Mesendoderm (in vitro differentiated cells): ENCODE results near the gene GORASP1.

Experiments
- DNase-seq: peaks from one replicate; pipeline ENCODE4 v3.0.0; 2013
- H2AK5ac ChIP-seq: 2 replicates; pipeline ENCODE4 v1.6.1; 2013; ENCODE audit warnings: low read length, inconsistent platforms
- H2BK120ac ChIP-seq: 2 replicates; pipeline ENCODE4 v1.6.1; 2013; ENCODE audit warnings: low read depth, mild to moderate bottlenecking, low read length, moderate library complexity, mixed read lengths
- H2BK15ac ChIP-seq: replicated peaks from 2 replicates; pipeline ENCODE4 v1.6.1; 2013; ENCODE audit warnings: low read depth, mild to moderate bottlenecking, moderate library complexity
- H2BK5ac ChIP-seq: 2 replicates; pipeline ENCODE4 v1.6.1; 2013; ENCODE audit warnings: low read length, inconsistent platforms
- H3K18ac ChIP-seq: 2 replicates; pipeline ENCODE4 v1.6.1; 2013; ENCODE audit warnings: mild to moderate bottlenecking, low read length, mixed read lengths
- H3K23ac ChIP-seq: one replicate; pipeline ENCODE4 v1.6.1; 2013; ENCODE audit warnings: low read length
- H3K27ac ChIP-seq: 2 replicates; pipeline ENCODE4 v1.5.1; 2013; ENCODE audit warnings: low read depth, mild to moderate bottlenecking, inconsistent platforms, low read length, moderate library complexity
- H3K27me3 ChIP-seq: 2 replicates; pipeline ENCODE4 v1.6.1; 2013; ENCODE audit warnings: low read length, control low read depth, mild to moderate bottlenecking, inconsistent platforms; ENCODE audit not compliant: insufficient read depth, poor library complexity
- H3K36me3 ChIP-seq: 2 replicates; pipeline ENCODE4 v1.6.1; 2013; ENCODE audit warnings: low read length, inconsistent platforms; ENCODE audit not compliant: control insufficient read depth, insufficient read depth
- H3K4ac ChIP-seq: one replicate; pipeline ENCODE4 v1.6.1; 2013; ENCODE audit warnings: low read depth, mild to moderate bottlenecking, low read length, moderate library complexity
- H3K4me1 ChIP-seq: 2 replicates; pipeline ENCODE4 v1.6.1; 2013; ENCODE audit warnings: low read depth, low read length, inconsistent platforms; ENCODE audit not compliant: control insufficient read depth
- H3K4me2 ChIP-seq: 2 replicates; pipeline ENCODE4 v1.6.1; 2013; ENCODE audit warnings: low read length
- H3K4me3 ChIP-seq: 2 replicates; pipeline ENCODE4 v1.5.1; 2013; ENCODE audit warnings: mild to moderate bottlenecking, low read length
- H3K56ac ChIP-seq: one replicate; pipeline ENCODE4 v1.6.1; 2013; ENCODE audit warnings: low read length
- H3K79me1 ChIP-seq: 2 replicates; pipeline ENCODE4 v1.6.1; 2013; ENCODE audit warnings: low read length, inconsistent platforms
- H3K79me2 ChIP-seq: 2 replicates; pipeline ENCODE4 v1.6.1; 2013; ENCODE audit warnings: mild to moderate bottlenecking, low read length; ENCODE audit not compliant: control insufficient read depth, insufficient read depth
- H3K9ac ChIP-seq: 2 replicates; pipeline ENCODE4 v1.6.1; 2013; ENCODE audit warnings: low read length, inconsistent platforms
- H4K5ac ChIP-seq: one replicate; pipeline ENCODE4 v1.6.1; 2013; ENCODE audit warnings: low read length
- H4K8ac ChIP-seq: one replicate; pipeline ENCODE4 v1.6.1; 2013; ENCODE audit warnings: low read depth, mild to moderate bottlenecking, control low read depth, low read length, moderate library complexity
- WGBS: extraction: QIAGEN DNeasy Blood & Tissue Kit; methylation state at CpG from one replicate; pipeline ENCODE4 v1.1.7; 2013; ENCODE audit warnings: low lambda C conversion rate, missing lambda C conversion rate; ENCODE audit not compliant: insufficient coverage; ENCODE audit errors: extremely low coverage; 5-methylcytosine and 5-hydroxymethylcytosine counted together

The GORASP1 gene

GRCh38 chr3:39104961-39105686 lies 2.3 kb downstream of the GORASP1 start:
- H3K56ac ChIP-seq = no peak overlapping the region
- no peak overlapping the region for H2BK120ac ChIP-seq
- peaks cover 2% of the 10 kb centered on the region for H3K79me2 ChIP-seq
- no peak overlapping the region for H3K27ac ChIP-seq
- no peak overlapping the region for H2BK15ac ChIP-seq
- no peak overlapping the region for H3K4ac ChIP-seq
- H2AK5ac ChIP-seq = no peak overlapping the region
- H4K8ac ChIP-seq = no peak overlapping the region
- no peaks in the 10 kb centered on the region for H3K36me3 ChIP-seq
- no peak overlapping the region for H4K5ac ChIP-seq
- no peaks in the 10 kb centered on the region for H3K27me3 ChIP-seq
- no peak overlapping the region for H2BK5ac ChIP-seq
- no peak for DNase-seq
- H3K23ac ChIP-seq = no peak overlapping the region
- no peak overlapping the region for H3K4me2 ChIP-seq
- peaks cover 9% of the 10 kb centered on the region for H3K79me1 ChIP-seq
- no peak overlapping the region for H3K9ac ChIP-seq
- no peaks in the 10 kb centered on the region for H3K4me1 ChIP-seq
- WGBS = no CpG with 5 or more reads among the region's 7 CpGs
- H3K18ac ChIP-seq = no peak overlapping the region
- no peak overlapping the region for H3K4me3 ChIP-seq

- no peaks in the 10 kb centered on the region for H3K27me3 ChIP-seq
- H3K23ac ChIP-seq = no peak overlapping the region
- peaks cover 2% of the 10 kb centered on the region for H3K79me2 ChIP-seq
- no peak overlapping the region for H3K4me2 ChIP-seq
- peaks cover 2% of the 10 kb centered on the region for H3K36me3 ChIP-seq
- no peak overlapping the region for H2AK5ac ChIP-seq
- no peak overlapping the region for H2BK5ac ChIP-seq
- H2BK15ac ChIP-seq = no peak overlapping the region
- H3K4me3 ChIP-seq = no peak overlapping the region
- no peak overlapping the region for H2BK120ac ChIP-seq
- H3K27ac ChIP-seq = no peak overlapping the region
- H3K9ac ChIP-seq = no peak overlapping the region
- H3K79me1 ChIP-seq = peaks cover 9% of the 10 kb centered on the region
- no peak overlapping the region for H3K4ac ChIP-seq
- no CpG with 5 or more reads among the region's 6 CpGs for WGBS
- no peaks in the 10 kb centered on the region for H3K4me1 ChIP-seq
- no peak overlapping the region for H4K5ac ChIP-seq
- H4K8ac ChIP-seq = no peak overlapping the region
- no peak for DNase-seq
- H3K18ac ChIP-seq = no peak overlapping the region
- H3K56ac ChIP-seq = no peak overlapping the region
Observed at GRCh38 chr3:39103791-39104552, 3.5 kb downstream of the GORASP1 start.

- peak overlapping the region; percentile 3 for H3K56ac ChIP-seq
- no peak overlapping the region for H3K4me2 ChIP-seq
- no peak overlapping the region for H3K23ac ChIP-seq
- no CpG with 5 or more reads among the region's 4 CpGs for WGBS
- H3K79me1 ChIP-seq = peaks cover 9% of the 10 kb centered on the region
- H3K9ac ChIP-seq = no peak overlapping the region
- H2BK120ac ChIP-seq = no peak overlapping the region
- H3K4me1 ChIP-seq = no peaks in the 10 kb centered on the region
- H3K4me3 ChIP-seq = no peak overlapping the region
- H3K36me3 ChIP-seq = peaks cover 3% of the 10 kb centered on the region
- H3K27ac ChIP-seq = no peak overlapping the region
- DNase-seq = peak; percentile 46
- no peak overlapping the region for H2BK15ac ChIP-seq
- peaks cover 2% of the 10 kb centered on the region for H3K79me2 ChIP-seq
- no peak overlapping the region for H4K5ac ChIP-seq
- no peak overlapping the region for H2AK5ac ChIP-seq
- H3K18ac ChIP-seq = no peak overlapping the region
- no peak overlapping the region for H4K8ac ChIP-seq
- no peaks in the 10 kb centered on the region for H3K27me3 ChIP-seq
- H3K4ac ChIP-seq = no peak overlapping the region
- no peak overlapping the region for H2BK5ac ChIP-seq
Observed at GRCh38 chr3:39103324-39103693, 4.1 kb downstream of the GORASP1 start.

- no peak overlapping the region for H3K4ac ChIP-seq
- no peak overlapping the region for H4K5ac ChIP-seq
- no peak overlapping the region for H4K8ac ChIP-seq
- peaks cover 9% of the 10 kb centered on the region for H3K79me1 ChIP-seq
- no peak overlapping the region for H2AK5ac ChIP-seq
- no peaks in the 10 kb centered on the region for H3K4me1 ChIP-seq
- H2BK15ac ChIP-seq = no peak overlapping the region
- H3K36me3 ChIP-seq = peaks cover 3% of the 10 kb centered on the region
- no peak overlapping the region for H3K56ac ChIP-seq
- H2BK5ac ChIP-seq = no peak overlapping the region
- WGBS = no CpG with 5 or more reads among the region's 8 CpGs
- no peak overlapping the region for H3K27ac ChIP-seq
- no peak for DNase-seq
- H3K9ac ChIP-seq = no peak overlapping the region
- no peak overlapping the region for H3K4me3 ChIP-seq
- no peak overlapping the region for H3K23ac ChIP-seq
- no peak overlapping the region for H3K18ac ChIP-seq
- no peak overlapping the region for H2BK120ac ChIP-seq
- H3K27me3 ChIP-seq = no peaks in the 10 kb centered on the region
- H3K79me2 ChIP-seq = peaks cover 2% of the 10 kb centered on the region
- no peak overlapping the region for H3K4me2 ChIP-seq
Observed at GRCh38 chr3:39102504-39103323, 4.7 kb downstream of the GORASP1 start.

- H3K36me3 ChIP-seq = peaks cover 6% of the 10 kb centered on the region
- no peak overlapping the region for H3K4me3 ChIP-seq
- no peak overlapping the region for H3K23ac ChIP-seq
- no peak overlapping the region for H2AK5ac ChIP-seq
- no peaks in the 10 kb centered on the region for H3K27me3 ChIP-seq
- H2BK5ac ChIP-seq = no peak overlapping the region
- WGBS = no CpG with 5 or more reads among the region's 5 CpGs
- H3K4ac ChIP-seq = no peak overlapping the region
- no peak overlapping the region for H3K27ac ChIP-seq
- no peak overlapping the region for H3K18ac ChIP-seq
- H4K5ac ChIP-seq = no peak overlapping the region
- no peaks in the 10 kb centered on the region for H3K79me2 ChIP-seq
- H3K9ac ChIP-seq = no peak overlapping the region
- no peak overlapping the region for H2BK120ac ChIP-seq
- H3K4me2 ChIP-seq = no peak overlapping the region
- peaks cover 7% of the 10 kb centered on the region for H3K79me1 ChIP-seq
- H2BK15ac ChIP-seq = no peak overlapping the region
- H3K4me1 ChIP-seq = no peaks in the 10 kb centered on the region
- H3K56ac ChIP-seq = no peak overlapping the region
- H4K8ac ChIP-seq = no peak overlapping the region
- peak; percentile 69 for DNase-seq
Observed at GRCh38 chr3:39101022-39101689, 6.3 kb downstream of the GORASP1 start.
